Measurements from ENCODE around the gene BRSK1.

The BRSK1 gene

DNA sequence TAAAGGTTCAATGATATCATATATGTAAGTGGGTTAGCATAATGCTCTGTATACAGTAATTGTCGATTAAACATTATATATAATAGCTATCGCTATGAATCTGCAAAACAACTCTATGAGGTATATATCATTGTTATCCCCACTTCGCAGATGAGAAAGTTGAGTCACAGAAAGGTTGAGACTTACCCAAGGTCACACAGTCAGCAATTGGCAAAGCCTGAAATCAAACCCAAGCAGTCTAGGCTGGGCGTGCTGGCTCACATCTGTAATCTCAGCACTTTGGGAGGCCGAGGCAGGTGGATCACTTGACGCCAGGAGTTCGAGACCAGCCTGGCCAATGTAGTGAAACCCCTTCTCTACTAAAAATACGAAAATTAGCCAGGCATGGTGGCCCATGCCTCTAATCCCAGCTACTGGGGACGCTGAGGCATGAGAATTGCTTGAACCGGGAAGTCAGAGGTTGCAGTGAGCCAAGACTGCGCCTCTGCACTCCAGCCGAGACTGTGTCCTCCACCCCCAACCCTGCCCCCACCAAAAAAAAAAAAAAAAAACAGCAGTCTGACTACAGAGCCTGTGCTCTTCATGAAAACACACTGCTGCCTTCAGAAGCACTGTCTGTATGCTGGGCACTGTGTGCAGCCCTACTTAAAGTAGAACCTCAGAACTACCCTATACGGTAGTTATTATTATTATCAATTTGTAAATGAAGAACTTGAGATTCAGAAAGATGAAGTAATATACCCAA is 5.2 kb upstream of the BRSK1 start:
- Histone ChIP-seq H3K79me2 (ENCODE audit: control insufficient read depth, low read length) (peaks cover 14% of the 10 kb centered on the region), H4K20me1 (ENCODE audit: control insufficient read depth, insufficient read depth, low read depth, low read length) (0 out of 2 replicates have a peak, but pooled peaks cover 9% of the 10 kb centered on the region), H3K9me2 (replicated peaks; ENCODE audit: control insufficient read depth, low read length) (no peaks in the 10 kb centered on the region), H3K36me3 (ENCODE audit: control insufficient read depth, low read length) (peaks cover 29% of the 10 kb centered on the region), H3K27ac (ENCODE audit: low read depth, low read length) (no peak overlapping the region), H3K9me3 (ENCODE audit: control insufficient read depth, insufficient read depth, low read length) (no peaks in the 10 kb centered on the region), H3K4me2 (ENCODE audit: low read length) (peak overlapping the region; percentile 75), H3K4me3 (ENCODE audit: low read length) (peak overlapping the region; percentile 81), H3K4me1 (ENCODE audit: control insufficient read depth, low read length) (peaks cover 72% of the 10 kb centered on the region), H3K27me3 (ENCODE audit: control insufficient read depth, low read length) (peaks cover 3% of the 10 kb centered on the region; the same call in 1 of the 2 replicates), H3F3A (ENCODE audit: control insufficient read depth, insufficient read depth) (peaks cover 28% of the 10 kb centered on the region)
- TF ChIP-seq EZH2phosphoT487 (IDR thresholded peaks at IDR 0.05; ENCODE audit: borderline replicate concordance, low read length) = no peak
- TF ChIP-seq, protein P1, sequence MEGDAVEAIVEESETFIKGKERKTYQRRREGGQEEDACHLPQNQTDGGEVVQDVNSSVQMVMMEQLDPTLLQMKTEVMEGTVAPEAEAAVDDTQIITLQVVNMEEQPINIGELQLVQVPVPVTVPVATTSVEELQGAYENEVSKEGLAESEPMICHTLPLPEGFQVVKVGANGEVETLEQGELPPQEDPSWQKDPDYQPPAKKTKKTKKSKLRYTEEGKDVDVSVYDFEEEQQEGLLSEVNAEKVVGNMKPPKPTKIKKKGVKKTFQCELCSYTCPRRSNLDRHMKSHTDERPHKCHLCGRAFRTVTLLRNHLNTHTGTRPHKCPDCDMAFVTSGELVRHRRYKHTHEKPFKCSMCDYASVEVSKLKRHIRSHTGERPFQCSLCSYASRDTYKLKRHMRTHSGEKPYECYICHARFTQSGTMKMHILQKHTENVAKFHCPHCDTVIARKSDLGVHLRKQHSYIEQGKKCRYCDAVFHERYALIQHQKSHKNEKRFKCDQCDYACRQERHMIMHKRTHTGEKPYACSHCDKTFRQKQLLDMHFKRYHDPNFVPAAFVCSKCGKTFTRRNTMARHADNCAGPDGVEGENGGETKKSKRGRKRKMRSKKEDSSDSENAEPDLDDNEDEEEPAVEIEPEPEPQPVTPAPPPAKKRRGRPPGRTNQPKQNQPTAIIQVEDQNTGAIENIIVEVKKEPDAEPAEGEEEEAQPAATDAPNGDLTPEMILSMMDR (IDR thresholded peaks at IDR 0.05; ENCODE audit: low read depth, low read length, poor library complexity, severe bottlenecking) = no peak

DNA sequence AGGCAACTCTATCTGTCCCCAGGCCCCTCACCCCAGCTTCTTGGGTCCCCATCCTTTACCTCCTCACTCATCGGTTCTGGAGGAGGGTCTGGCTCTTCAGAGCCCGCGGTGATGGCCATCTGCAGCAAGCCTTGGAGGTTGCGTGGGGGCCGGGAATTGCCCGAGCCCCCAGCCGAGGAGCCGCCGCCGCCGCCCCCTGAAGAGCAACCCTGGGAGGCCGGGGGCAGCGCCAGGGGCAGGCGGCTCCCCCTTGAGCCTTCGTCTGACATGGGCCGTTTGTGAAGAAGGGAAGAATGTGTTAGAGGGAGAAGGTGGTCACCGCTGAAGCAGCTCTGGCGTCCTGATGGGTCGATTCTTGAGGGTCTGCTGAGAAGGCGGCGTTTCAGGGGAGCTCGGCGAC is 4.5 kb upstream of the BRSK1 start:
- TF ChIP-seq, protein P1 (IDR thresholded peaks at IDR 0.05; ENCODE audit: low read depth, low read length, poor library complexity, severe bottlenecking) = no peak
- Histone ChIP-seq H3K27me3 (ENCODE audit: control insufficient read depth, low read length) (peaks cover 3% of the 10 kb centered on the region; the same call in 1 of the 2 replicates), H3K36me3 (ENCODE audit: control insufficient read depth, low read length) (peaks cover 24% of the 10 kb centered on the region), H3K4me2 (ENCODE audit: low read length) (peak overlapping the region; percentile 75), H3K27ac (ENCODE audit: low read depth, low read length) (peak overlapping the region; percentile 67), H4K20me1 (ENCODE audit: control insufficient read depth, insufficient read depth, low read depth, low read length) (0 out of 2 replicates have a peak, but pooled peaks cover 9% of the 10 kb centered on the region), H3K79me2 (ENCODE audit: control insufficient read depth, low read length) (peaks cover 14% of the 10 kb centered on the region), H3K9me2 (replicated peaks; ENCODE audit: control insufficient read depth, low read length) (no peaks in the 10 kb centered on the region), H3K4me3 (ENCODE audit: low read length) (peak overlapping the region; percentile 81), H3F3A (ENCODE audit: control insufficient read depth, insufficient read depth) (peaks cover 28% of the 10 kb centered on the region), H3K4me1 (ENCODE audit: control insufficient read depth, low read length) (peaks cover 73% of the 10 kb centered on the region), H3K9me3 (ENCODE audit: control insufficient read depth, insufficient read depth, low read length) (no peaks in the 10 kb centered on the region)

DNA sequence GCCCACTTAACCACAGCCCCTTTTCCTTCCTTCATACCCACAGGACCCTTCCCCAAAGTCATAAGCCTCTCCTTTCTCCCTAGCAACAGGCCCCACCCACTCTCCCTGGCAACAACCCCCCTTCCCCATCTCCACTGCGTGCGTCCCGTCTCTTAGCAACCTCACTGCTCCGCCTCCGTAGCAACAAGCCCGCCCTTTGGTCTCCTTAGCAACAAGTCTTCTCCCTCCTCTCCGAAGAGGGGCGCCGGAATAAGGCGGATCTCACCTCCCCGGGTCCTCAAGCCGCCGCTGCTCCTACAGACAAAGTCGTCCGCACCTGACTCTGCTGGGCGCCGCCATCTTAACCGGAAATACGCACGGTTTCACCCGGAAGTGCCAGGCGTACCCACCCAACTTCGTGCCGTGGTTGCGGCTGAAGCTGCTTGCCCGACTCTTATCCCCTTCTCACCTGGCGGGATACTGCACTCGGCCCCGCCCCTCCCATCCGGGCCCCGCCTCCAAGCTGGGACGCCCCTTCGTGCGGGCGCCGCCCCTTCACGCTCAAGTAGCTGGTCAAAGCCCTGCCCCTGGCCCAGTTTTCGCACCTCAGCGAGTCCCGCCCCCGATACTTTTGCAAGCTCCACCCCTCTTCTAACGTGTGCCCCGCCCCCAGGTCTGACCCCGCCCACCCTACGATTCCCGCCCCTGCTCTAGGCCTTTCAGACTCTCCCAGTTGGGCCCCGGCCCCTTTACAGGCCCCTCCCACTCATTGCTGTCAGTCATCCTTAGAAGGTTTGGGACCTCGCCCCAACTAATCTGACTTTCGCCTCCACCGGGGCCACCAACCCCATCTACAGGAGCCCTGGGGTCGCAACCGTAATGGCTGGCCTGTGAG is 3.8 kb upstream of the BRSK1 start, which contains the start of gene HSPBP1:
TSS of gene HSPBP1 (minus strand) at position 341 of the 874 bp plus-strand sequence. CDS start 502 bp downstream, outside the sequence.
- peaks cover 3% of the 10 kb centered on the region; the same call in 1 of the 2 replicates for H3K27me3 ChIP-seq (ENCODE audit: control insufficient read depth, low read length)
- H3K79me2 ChIP-seq (ENCODE audit: control insufficient read depth, low read length) = peaks cover 8% of the 10 kb centered on the region
- TF ChIP-seq EZH2phosphoT487 (IDR thresholded peaks at IDR 0.05; ENCODE audit: borderline replicate concordance, low read length) = no peak
- TF ChIP-seq, protein P1 (IDR thresholded peaks at IDR 0.05; ENCODE audit: low read depth, low read length, poor library complexity, severe bottlenecking) = no peak
- 0 out of 2 replicates have a peak, but pooled peaks cover 4% of the 10 kb centered on the region for H4K20me1 ChIP-seq (ENCODE audit: control insufficient read depth, insufficient read depth, low read depth, low read length)
- H3K4me1 ChIP-seq (ENCODE audit: control insufficient read depth, low read length) = peaks cover 67% of the 10 kb centered on the region
- H3K4me2 ChIP-seq (ENCODE audit: low read length) = peak within 1 kb of the TSS; percentile 75
- no peaks in the 10 kb centered on the region for H3K9me3 ChIP-seq (ENCODE audit: control insufficient read depth, insufficient read depth, low read length)
- peak within 1 kb of the TSS; percentile 67 for H3K27ac ChIP-seq (ENCODE audit: low read depth, low read length)
- peaks cover 18% of the 10 kb centered on the region for H3K36me3 ChIP-seq (ENCODE audit: control insufficient read depth, low read length)
- peak within 1 kb of the TSS; percentile 81 for H3K4me3 ChIP-seq (ENCODE audit: low read length)
- H3F3A ChIP-seq (ENCODE audit: control insufficient read depth, insufficient read depth) = peaks cover 28% of the 10 kb centered on the region
- H3K9me2 ChIP-seq (replicated peaks; ENCODE audit: control insufficient read depth, low read length) = no peaks in the 10 kb centered on the region

All from DOHH2 (cell line).